SK-N-SH treated with all-trans-retinoic acid at 6 μM for 48 hours (cell line): ENCODE measurements around the gene SLC2A8.

Source experiments
- ARNTL ChIP-seq: fragments of 450-650 bp; formaldehyde crosslinking; IDR thresholded peaks from 2 replicates; pipeline ENCODE4 v1.5.0; 2020; ENCODE audit warnings: low read depth, mild to moderate bottlenecking, moderate library complexity, borderline replicate concordance
- CSDC2 ChIP-seq: fragments of 250-450 bp; sonication (Bioruptor Pico); IDR thresholded peaks from 2 replicates; pipeline ENCODE4 v1.5.0; 2020; ENCODE audit warnings: mild to moderate bottlenecking, moderate library complexity
- ESRRG ChIP-seq: fragments of 250-450 bp; sonication (Bioruptor Pico); IDR thresholded peaks from 2 replicates; pipeline ENCODE4 v1.6.1; 2021; ENCODE audit warnings: mild to moderate bottlenecking
- GLIS3 ChIP-seq: fragments of 250-450 bp; sonication (Bioruptor Pico); IDR thresholded peaks from 2 replicates; pipeline ENCODE4 v1.5.0; 2020; ENCODE audit warnings: mild to moderate bottlenecking, moderate library complexity
- POU6F1 ChIP-seq: fragments of 250-450 bp; sonication (Bioruptor Pico); IDR thresholded peaks from 2 replicates; pipeline ENCODE4 v1.8.0; 2021; ENCODE audit warnings: low read depth, mild to moderate bottlenecking, moderate library complexity, borderline replicate concordance
- RARB ChIP-seq: fragments of 250-450 bp; sonication (Bioruptor Pico); IDR thresholded peaks from 2 replicates; pipeline ENCODE4 v1.8.0; 2021; ENCODE audit warnings: mild to moderate bottlenecking, moderate library complexity
- SNAI2 ChIP-seq: fragments of 250-450 bp; sonication (Bioruptor Pico); IDR thresholded peaks from 2 replicates; pipeline ENCODE4 v1.5.0; 2020; ENCODE audit warnings: mild to moderate bottlenecking, moderate library complexity
- ZFP3 ChIP-seq: fragments of 250-450 bp; sonication (Bioruptor Pico); IDR thresholded peaks from 2 replicates; pipeline ENCODE4 v1.5.0; 2020; ENCODE audit warnings: mild to moderate bottlenecking, moderate library complexity
- ZFP30 ChIP-seq: fragments of 450-650 bp; formaldehyde crosslinking; IDR thresholded peaks from 2 replicates; pipeline ENCODE4 v1.5.0; 2022; ENCODE audit warnings: mild to moderate bottlenecking, moderate library complexity
- ZNF565 ChIP-seq: fragments of 450-650 bp; formaldehyde crosslinking; conservative IDR thresholded peaks from 2 replicates; pipeline ENCODE4 v1.5.0; 2020; ENCODE audit warnings: low read depth, mild to moderate bottlenecking, moderate library complexity
- ZNF70 ChIP-seq: fragments of 450-650 bp; formaldehyde crosslinking; IDR thresholded peaks from 2 replicates; pipeline ENCODE4 v1.5.0; 2020; ENCODE audit warnings: mild to moderate bottlenecking, moderate library complexity
- ZNF8 ChIP-seq: fragments of 450-650 bp; formaldehyde crosslinking; IDR thresholded peaks from 2 replicates; pipeline ENCODE4 v1.5.0; 2020; ENCODE audit warnings: mild to moderate bottlenecking, moderate library complexity
- TF ChIP-seq, protein P1 (sequence below): fragments of 250-450 bp; sonication (Bioruptor Pico); IDR thresholded peaks from 2 replicates; pipeline ENCODE4 v1.8.0; 2020; ENCODE audit warnings: mild to moderate bottlenecking, moderate library complexity, borderline replicate concordance
- TF ChIP-seq, protein P2 (sequence below): fragments of 250-450 bp; sonication (Bioruptor Pico); IDR thresholded peaks from 2 replicates; pipeline ENCODE4 v1.5.1; 2020; ENCODE audit warnings: low read depth, mild to moderate bottlenecking, moderate library complexity

DNA sequence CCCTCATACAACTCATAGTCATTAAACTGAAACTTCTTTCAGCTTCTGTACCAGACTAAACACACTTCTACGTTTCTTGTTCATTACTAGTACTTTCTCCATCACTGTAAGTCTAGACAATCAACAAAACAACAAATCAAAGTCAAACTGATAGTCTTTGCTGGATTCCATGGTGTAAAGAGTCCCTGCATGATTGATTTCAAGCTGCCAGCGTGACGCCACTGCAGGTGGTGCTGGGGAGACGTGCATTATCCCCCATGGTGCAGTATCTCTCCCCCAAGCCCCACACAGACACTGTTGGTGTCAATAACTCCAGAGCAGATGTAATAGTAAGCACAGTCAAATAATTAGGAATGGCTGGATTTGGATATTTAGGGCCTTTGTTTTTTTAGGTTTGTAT, 10.7 kb upstream of the SLC2A8 start:
- no peak for TF ChIP-seq ZFP30 (CRISPR knock-in tag)
- TF ChIP-seq, protein P1, sequence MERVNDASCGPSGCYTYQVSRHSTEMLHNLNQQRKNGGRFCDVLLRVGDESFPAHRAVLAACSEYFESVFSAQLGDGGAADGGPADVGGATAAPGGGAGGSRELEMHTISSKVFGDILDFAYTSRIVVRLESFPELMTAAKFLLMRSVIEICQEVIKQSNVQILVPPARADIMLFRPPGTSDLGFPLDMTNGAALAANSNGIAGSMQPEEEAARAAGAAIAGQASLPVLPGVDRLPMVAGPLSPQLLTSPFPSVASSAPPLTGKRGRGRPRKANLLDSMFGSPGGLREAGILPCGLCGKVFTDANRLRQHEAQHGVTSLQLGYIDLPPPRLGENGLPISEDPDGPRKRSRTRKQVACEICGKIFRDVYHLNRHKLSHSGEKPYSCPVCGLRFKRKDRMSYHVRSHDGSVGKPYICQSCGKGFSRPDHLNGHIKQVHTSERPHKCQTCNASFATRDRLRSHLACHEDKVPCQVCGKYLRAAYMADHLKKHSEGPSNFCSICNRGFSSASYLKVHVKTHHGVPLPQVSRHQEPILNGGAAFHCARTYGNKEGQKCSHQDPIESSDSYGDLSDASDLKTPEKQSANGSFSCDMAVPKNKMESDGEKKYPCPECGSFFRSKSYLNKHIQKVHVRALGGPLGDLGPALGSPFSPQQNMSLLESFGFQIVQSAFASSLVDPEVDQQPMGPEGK (CRISPR knock-in tag), result no peak
- no peak for TF ChIP-seq GLIS3
- no peak for TF ChIP-seq ZFP3 (CRISPR knock-in tag)
- no peak for TF ChIP-seq CSDC2 (CRISPR knock-in tag)
- no peak for TF ChIP-seq SNAI2 (CRISPR knock-in tag)
- TF ChIP-seq POU6F1 (CRISPR knock-in tag), result no peak
- no peak for TF ChIP-seq ZNF70 (CRISPR knock-in tag)
- no peak for TF ChIP-seq RARB
- TF ChIP-seq ESRRG, result no peak
- TF ChIP-seq ZNF8 (CRISPR knock-in tag), result no peak
- TF ChIP-seq ZNF565 (CRISPR knock-in tag), result no peak
- TF ChIP-seq ARNTL (CRISPR knock-in tag), result no peak
- TF ChIP-seq, protein P2, sequence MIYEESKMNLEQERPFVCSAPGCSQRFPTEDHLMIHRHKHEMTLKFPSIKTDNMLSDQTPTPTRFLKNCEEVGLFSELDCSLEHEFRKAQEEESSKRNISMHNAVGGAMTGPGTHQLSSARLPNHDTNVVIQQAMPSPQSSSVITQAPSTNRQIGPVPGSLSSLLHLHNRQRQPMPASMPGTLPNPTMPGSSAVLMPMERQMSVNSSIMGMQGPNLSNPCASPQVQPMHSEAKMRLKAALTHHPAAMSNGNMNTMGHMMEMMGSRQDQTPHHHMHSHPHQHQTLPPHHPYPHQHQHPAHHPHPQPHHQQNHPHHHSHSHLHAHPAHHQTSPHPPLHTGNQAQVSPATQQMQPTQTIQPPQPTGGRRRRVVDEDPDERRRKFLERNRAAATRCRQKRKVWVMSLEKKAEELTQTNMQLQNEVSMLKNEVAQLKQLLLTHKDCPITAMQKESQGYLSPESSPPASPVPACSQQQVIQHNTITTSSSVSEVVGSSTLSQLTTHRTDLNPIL (CRISPR knock-in tag), result no peak
